Muscle layer of duodenum (tissue), 2 donors: ENCODE data around the gene CST9.

ENCODE experiments used
- H3K27ac ChIP-seq: one replicate; pipeline ENCODE4 v1.7.0; 2013; ENCODE audit warnings: mild to moderate bottlenecking, low read length
- H3K27me3 ChIP-seq: one replicate; pipeline ENCODE4 v1.7.0; 2013; ENCODE audit warnings: low read depth, mild to moderate bottlenecking, control low read depth, low read length
- H3K36me3 ChIP-seq, 2 donors: one replicate each; pipeline ENCODE4 v1.7.0; 2013; ENCODE audit warnings: low read length in 2 of 2, control low read depth in 1 of 2, mild to moderate bottlenecking in 1 of 2; ENCODE audit not compliant: insufficient read depth in 2 of 2, control insufficient read depth in 1 of 2
- H3K4me1 ChIP-seq, 2 donors: one replicate each; pipeline ENCODE4 v1.7.0; 2013; ENCODE audit warnings: low read length in 2 of 2, mild to moderate bottlenecking in 2 of 2, control low read depth in 1 of 2, moderate library complexity in 1 of 2; ENCODE audit not compliant: insufficient read depth in 2 of 2, control insufficient read depth in 1 of 2
- H3K4me3 ChIP-seq, 2 donors: one replicate each; pipeline ENCODE4 v1.7.0; 2013; ENCODE audit warnings: low read length in 2 of 2, low read depth in 1 of 2, mild to moderate bottlenecking in 1 of 2
- H3K9me3 ChIP-seq, 2 donors: one replicate each; pipeline ENCODE4 v1.7.0; 2013; ENCODE audit warnings: low read length in 2 of 2, control low read depth in 1 of 2, mild to moderate bottlenecking in 1 of 2; ENCODE audit not compliant: control insufficient read depth in 1 of 2
- donor health status: healthy.

The CST9 gene, protein sequence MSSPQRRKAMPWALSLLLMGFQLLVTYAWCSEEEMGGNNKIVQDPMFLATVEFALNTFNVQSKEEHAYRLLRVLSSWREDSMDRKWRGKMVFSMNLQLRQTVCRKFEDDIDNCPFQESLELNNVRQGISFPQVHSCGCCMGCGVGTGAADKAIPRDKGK

DNA sequence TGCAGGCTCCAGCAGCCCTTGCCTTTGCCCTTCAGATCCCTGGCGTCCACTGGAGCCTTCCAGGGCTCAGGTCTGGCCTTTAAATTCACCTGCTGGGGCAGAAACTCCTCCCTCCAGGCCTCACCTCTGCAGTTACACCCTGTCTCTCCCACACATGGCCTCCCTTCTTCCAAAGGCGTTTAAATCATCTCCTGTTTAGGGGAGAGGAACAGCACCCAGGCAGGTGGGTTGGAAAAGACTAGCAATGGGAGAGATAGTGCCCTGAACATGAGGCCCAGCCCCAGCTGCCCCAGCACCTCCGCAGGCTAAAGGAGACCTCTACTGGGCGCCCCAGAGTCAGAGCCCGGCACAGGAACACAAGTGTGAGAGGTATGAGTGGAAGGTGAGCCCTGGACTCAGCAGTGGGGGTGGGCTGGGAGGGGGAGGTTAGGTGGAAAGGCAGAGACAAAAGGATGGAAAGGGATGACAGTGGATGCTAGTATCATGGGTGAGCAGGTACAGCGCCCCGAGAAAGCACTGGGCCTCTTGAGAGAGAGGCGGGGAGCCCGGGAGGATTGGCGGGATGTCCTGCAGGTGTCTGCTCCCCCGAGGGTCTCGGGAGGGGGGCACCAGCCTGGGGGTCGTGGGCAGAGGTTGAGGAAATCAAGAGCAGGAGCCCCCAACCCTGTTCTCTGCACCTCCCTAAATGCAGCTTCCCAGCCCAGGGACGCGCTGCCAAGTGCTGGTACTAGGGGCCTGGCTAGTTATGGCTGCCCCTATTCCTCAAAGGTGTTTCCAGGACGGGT lies at the start of gene CST9:
Gene CST9, minus strand, starts transcription at position 51 of the 785 bp plus-strand sequence. CDS start 53 bp downstream, outside the sequence.
- H3K9me3 ChIP-seq: no peaks in the 10 kb centered on the region

DNA sequence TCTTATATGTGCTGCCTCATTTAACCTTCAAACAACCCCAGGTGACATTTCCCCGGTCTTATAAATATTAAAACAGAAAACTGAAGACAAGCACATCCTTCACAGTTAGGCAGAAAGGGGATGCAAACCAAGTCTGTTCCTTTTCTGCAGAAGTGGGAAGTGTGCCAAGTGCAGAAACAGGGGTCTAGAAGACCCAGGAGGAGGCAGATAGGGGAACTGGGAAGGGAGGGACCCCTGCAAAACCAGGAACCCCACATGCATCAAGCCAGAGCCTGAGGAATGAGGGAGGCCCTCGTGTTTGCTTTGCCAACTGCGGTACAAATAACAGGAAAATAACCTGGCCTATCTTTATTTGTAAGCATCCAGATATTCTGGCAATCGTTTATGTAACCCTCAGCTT lies 49.0 kb upstream of the CST9 start:
- H3K27ac ChIP-seq: no peak overlapping the region
- H3K36me3 ChIP-seq: no peaks in the 10 kb centered on the region
- no peaks in the 10 kb centered on the region for H3K27me3 ChIP-seq

More for the DNA sequence above, at the start of gene CST9:
- H3K4me1 ChIP-seq: peaks cover 0 to 12% of the 10 kb centered on the region in 2 donors
- H3K4me3 ChIP-seq: no peak within 1 kb of the TSS
- H3K36me3 ChIP-seq: no peaks in the 10 kb centered on the region
- no peaks in the 10 kb centered on the region for H3K27me3 ChIP-seq
- no peak within 1 kb of the TSS for H3K27ac ChIP-seq

DNA sequence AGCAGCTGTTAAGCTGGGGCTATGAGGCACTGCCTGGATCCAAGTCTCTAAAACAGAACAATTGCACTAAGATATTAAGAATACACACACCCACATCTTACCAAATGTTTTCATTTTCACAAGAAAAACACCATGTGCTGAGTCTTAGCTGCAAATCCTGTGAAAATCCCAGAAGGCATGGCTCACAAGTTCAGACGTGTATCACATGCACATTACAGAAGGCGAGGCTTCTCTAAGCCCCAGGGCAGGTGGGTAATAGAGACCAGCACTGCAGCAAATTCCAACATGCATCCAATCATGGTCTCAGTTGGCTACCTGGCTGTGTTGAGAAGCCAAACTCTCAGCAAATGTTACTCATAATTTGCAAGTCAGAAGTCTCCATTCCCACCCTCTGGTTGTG lies 48.3 kb upstream of the CST9 start:
- H3K27me3 ChIP-seq: no peaks in the 10 kb centered on the region
- H3K4me3 ChIP-seq: no peak overlapping the region
- no peak overlapping the region for H3K27ac ChIP-seq

More for the DNA sequence above, 49.0 kb upstream of the CST9 start:
- H3K9me3 ChIP-seq: no peaks in the 10 kb centered on the region
- peaks cover 3 to 29% of the 10 kb centered on the region in 2 donors for H3K4me1 ChIP-seq
- H3K4me3 ChIP-seq: no peak overlapping the region

DNA sequence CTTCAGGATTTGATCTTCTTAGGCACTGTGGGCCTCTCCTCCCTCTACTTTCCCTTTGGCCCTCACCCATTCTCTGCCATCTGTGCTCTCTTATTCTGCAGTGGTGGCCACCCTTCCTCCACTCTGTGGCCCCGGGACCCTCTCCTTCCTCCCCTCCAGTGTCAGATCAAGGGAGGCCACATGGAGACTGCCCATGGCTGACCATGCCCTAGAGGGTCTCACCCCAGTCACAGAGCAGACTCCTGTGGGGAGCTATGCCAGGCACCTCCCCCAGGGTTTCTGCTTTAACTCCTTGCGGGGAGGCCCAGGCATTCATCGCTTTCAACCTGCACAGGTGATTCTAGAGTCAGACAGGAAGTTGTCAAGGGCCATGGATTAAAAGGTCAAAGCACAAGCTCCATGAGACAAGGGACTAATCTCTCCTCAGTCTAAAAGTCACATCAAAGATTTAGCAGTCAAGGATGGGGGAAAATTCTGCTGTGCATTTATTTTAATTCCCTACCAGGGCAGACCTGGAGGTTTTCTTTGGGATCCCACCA lies 47.8 kb upstream of the CST9 start:
- Histone ChIP-seq H3K4me3 (no peak overlapping the region), H3K27ac (no peak overlapping the region), H3K4me1 (peaks cover 3 to 29% of the 10 kb centered on the region in 2 donors), H3K36me3 (no peaks in the 10 kb centered on the region), H3K27me3 (no peaks in the 10 kb centered on the region), H3K9me3 (no peaks in the 10 kb centered on the region)

More for the DNA sequence above, 48.3 kb upstream of the CST9 start:
- H3K36me3 ChIP-seq: no peaks in the 10 kb centered on the region
- H3K4me1 ChIP-seq: peaks cover 3 to 29% of the 10 kb centered on the region in 2 donors
- no peaks in the 10 kb centered on the region for H3K9me3 ChIP-seq

DNA sequence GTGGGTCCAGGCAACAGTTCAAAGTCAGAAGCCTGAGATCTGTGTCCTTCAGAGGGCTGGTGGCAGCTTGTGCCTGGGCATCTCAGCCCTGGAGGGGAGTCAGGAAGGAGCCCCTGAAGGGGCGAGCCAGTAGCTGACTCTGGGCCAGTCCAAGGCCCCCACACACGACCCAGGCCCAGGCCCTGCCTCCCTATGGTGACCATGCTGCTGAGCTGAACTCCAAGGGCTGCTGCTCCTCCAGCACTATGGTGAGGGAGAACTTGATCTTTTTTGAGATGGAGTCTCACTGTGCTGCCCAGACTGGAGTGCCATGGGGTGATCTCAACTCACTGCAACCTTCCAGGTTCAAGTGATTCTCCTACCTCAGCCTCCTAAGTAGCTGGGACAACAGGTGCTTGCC lies 47.2 kb upstream of the CST9 start:
- Histone ChIP-seq H3K27me3 (no peaks in the 10 kb centered on the region), H3K9me3 (no peaks in the 10 kb centered on the region), H3K4me3 (no peak overlapping the region), H3K27ac (no peak overlapping the region), H3K36me3 (no peaks in the 10 kb centered on the region), H3K4me1 (peaks cover 3 to 29% of the 10 kb centered on the region in 2 donors)

DNA sequence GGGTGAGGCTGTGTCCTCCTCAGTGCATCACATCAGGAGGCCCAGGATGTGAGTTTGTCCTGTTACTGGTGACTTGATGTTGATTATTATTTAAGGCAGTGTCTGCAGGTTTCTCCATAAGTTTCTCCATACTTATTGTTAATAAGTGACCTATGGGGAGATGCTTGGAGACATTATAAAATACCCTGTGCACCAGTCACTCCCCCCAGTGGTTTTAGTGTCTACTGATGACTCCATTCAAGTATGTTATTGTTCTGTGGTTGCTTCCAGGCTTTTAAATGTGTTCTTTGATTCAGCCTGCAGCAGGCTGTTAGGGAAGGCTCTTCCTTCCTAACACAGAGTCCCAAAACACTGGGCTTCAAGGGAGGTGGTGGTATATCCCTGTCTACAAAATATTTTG lies 46.7 kb upstream of the CST9 start:
- Histone ChIP-seq H3K36me3 (no peaks in the 10 kb centered on the region), H3K9me3 (no peaks in the 10 kb centered on the region), H3K27ac (no peak overlapping the region), H3K4me3 (no peak overlapping the region), H3K4me1 (peaks cover 3 to 29% of the 10 kb centered on the region in 2 donors), H3K27me3 (no peaks in the 10 kb centered on the region)

DNA sequence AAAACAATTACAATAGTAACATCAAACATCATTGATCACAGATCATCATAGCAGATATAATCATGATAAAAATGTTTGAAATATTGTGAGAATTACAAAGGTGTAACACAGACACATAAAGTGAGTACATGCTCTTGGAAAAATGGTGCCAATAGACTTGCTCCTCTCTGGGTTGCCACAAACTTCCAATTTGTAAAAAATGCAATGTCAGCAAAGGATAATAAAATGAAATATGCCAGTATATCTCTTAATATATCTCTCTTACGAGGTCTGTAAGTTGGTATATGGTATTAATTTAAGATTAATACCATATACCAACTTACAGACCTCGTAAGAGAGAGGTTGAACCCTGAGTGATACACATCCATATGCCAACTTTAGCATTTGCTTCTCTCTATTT lies 45.4 kb upstream of the CST9 start:
- H3K4me3 ChIP-seq: no peak overlapping the region
- H3K36me3 ChIP-seq: no peaks in the 10 kb centered on the region
- no peaks in the 10 kb centered on the region for H3K27me3 ChIP-seq
- peaks cover 3 to 27% of the 10 kb centered on the region in 2 donors for H3K4me1 ChIP-seq
- no peak overlapping the region for H3K27ac ChIP-seq
- no peaks in the 10 kb centered on the region for H3K9me3 ChIP-seq

DNA sequence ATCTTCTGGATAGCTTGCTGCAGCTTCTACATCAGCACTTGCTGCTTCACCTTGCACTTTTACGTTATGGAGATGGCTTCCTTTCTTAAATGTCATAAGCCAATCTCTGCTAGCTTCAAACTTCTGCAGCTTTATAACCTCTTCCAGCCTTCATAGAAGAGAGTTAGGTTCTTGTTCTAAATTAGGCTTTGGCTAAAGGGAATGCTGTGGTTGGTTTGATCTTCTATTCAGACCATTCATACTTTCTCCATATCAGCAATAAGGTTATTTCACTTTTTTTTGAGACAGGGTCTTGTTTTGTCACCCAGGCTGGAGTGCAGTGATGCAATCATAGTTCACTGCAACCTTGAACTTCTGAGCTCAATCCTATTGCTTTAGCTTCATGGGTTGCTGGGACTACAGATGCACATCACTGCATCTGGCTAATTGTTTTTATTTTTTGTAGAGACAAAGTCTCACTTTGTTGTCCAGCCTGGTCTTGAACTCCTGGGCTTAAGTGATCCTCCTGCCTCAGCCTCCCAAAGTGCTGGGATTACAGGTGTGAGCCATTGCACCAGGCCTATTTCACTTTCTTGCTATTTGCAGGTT lies 44.2 kb upstream of the CST9 start:
- H3K4me3 ChIP-seq: no peak overlapping the region
- no peak overlapping the region for H3K27ac ChIP-seq
- H3K36me3 ChIP-seq: no peaks in the 10 kb centered on the region
- H3K9me3 ChIP-seq: no peaks in the 10 kb centered on the region
- peaks cover 3 to 15% of the 10 kb centered on the region in 2 donors for H3K4me1 ChIP-seq
- no peaks in the 10 kb centered on the region for H3K27me3 ChIP-seq

DNA sequence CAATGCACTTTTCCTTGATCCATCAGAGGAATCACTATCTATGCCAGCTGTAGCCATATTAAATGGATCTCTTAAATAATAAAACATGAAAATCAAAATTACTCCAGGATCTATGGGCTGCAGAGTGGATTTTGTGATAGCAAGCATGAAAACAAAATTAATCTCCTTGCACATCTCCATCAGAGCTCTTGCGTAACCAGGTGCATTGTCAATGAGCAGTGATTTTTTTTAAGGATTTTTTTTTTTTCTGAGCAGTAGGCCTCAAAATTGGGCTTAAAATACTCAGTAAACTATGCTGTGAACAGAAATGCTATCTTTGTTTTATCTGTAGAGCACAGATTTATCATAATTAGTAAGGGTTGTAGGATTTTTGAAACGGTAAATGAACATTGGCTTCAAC lies 43.5 kb upstream of the CST9 start:
- peaks cover 0 to 8% of the 10 kb centered on the region in 2 donors for H3K4me1 ChIP-seq
- H3K9me3 ChIP-seq: no peaks in the 10 kb centered on the region

DNA sequence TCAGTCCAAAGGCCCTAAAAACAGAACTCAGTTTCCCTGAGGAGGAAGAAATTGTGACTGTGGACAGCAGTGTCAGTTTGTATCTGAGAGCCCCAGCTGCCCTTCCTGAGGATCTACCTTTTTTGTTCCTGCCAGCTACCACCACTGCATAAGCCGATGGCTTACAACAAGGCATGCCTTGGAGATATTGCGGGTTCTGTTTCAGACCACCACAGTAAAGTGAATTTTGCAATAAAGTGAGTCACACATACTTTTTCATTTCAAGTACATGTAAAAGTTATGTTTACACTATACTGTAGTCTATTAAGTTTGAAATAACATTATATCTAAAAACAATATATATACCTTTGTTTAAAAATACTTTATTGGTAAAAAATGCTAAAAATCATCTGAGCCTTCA lies 41.6 kb upstream of the CST9 start:
- Histone ChIP-seq H3K4me1 (peaks cover 4 to 5% of the 10 kb centered on the region in 2 donors), H3K27me3 (no peaks in the 10 kb centered on the region), H3K27ac (no peak overlapping the region), H3K4me3 (no peak overlapping the region), H3K36me3 (no peaks in the 10 kb centered on the region), H3K9me3 (no peaks in the 10 kb centered on the region)

More for the DNA sequence above, 43.5 kb upstream of the CST9 start:
- no peak overlapping the region for H3K27ac ChIP-seq
- no peaks in the 10 kb centered on the region for H3K27me3 ChIP-seq
- no peak overlapping the region for H3K4me3 ChIP-seq
- no peaks in the 10 kb centered on the region for H3K36me3 ChIP-seq

DNA sequence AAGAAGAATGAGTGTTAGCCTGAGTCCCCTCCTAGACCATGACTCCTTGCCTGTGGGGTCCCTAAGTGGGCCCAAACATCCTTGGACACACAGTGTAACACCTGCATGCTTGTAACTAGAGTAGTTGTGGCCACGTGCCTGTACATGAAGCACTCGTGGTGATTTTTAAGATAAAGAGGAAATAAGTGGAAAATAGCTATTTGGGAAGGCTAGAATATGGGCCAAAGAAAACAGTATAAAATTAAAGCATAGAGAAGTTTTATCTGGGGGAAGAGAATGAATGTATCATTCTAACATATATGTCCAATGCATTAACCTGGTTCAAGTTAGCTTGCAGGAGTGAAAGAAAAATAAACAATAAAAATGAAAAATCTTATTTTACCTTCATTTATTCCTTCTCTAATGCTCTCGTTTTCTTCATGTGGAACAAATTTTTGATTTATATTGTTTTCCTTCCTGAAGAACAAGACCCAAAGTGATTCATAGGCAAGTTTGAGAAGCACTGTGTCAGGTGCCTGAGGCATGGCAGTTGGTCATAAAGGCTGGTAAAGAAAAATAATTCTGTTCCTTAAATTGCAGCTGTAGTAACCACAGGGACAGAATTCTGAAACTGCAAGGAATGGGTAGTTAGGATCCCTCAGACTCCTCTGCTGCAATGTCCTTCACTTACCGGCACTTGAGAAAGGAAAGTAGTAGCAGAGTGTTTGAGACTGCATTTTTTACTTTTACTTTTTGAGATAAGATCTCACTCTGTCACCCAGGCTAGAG lies 40.6 kb upstream of the CST9 start:
- no peaks in the 10 kb centered on the region for H3K9me3 ChIP-seq
- H3K27ac ChIP-seq: no peak overlapping the region
- no peak overlapping the region for H3K4me3 ChIP-seq
- H3K4me1 ChIP-seq: peaks cover 6 to 14% of the 10 kb centered on the region in 2 donors
- no peaks in the 10 kb centered on the region for H3K27me3 ChIP-seq
- H3K36me3 ChIP-seq: no peaks in the 10 kb centered on the region
